WTC11 (cell line): ENCODE measurements around the gene GRK1.

Experiments used
- CTCF ChIP-seq: fragments of 200-600 bp; IDR thresholded peaks from 2 replicates; pipeline ENCODE4 v1.8.0; 2022; ENCODE audit warnings: antibody characterized with exemption
- NR1H2 ChIP-seq: sonication (generic); formaldehyde crosslinking; IDR thresholded peaks from 2 replicates; pipeline ENCODE4 v1.9.0; 2021; ENCODE audit warnings: mild to moderate bottlenecking, moderate library complexity, missing genetic modification reagents
- ZNF121 ChIP-seq: sonication (generic); formaldehyde crosslinking; IDR thresholded peaks from 2 replicates; pipeline ENCODE4 v1.8.0; 2023; ENCODE audit warnings: missing genetic modification reagents

- TF ChIP-seq ZNF121 (no peak), CTCF (no peak), NR1H2 (no peak)
These were observed 76.6 kb downstream of the GRK1 start for GRCh38 chr13:113743366-113744195.
